HepG2 (cell line): ENCODE measurements around the gene IL3. TPM values are rescaled to one million over a fixed set of nuclear protein-coding genes. Genes with fewer than 3 reads are reported as not detected.
A peak's percentile ranks its signal among the peaks of the same experiment; 100 is the strongest.

ENCODE experiments used
- KDM6A ChIP-seq: IDR thresholded peaks from 2 replicates; pipeline ENCODE4 v1.6.1; 2016; ENCODE audit warnings: low read depth
- LCORL ChIP-seq, 2 experiments: fragments of 450-650 bp in 1 of 2; sonication (generic) in 1 of 2; formaldehyde crosslinking in 1 of 2; IDR thresholded peaks; 2 replicates each; pipeline versions ENCODE4 v1.5.0 to v1.6.1; 2017 to 2020; ENCODE audit warnings: antibody characterized with exemption in 1 of 2, missing genetic modification reagents in 1 of 2
- NCOA2 ChIP-seq: sonication (generic); formaldehyde crosslinking; IDR thresholded peaks from 2 replicates; pipeline ENCODE4 v1.8.0; 2022; ENCODE audit warnings: inconsistent platforms
- NFE2L2 ChIP-seq: fragments of 150-350 bp; IDR thresholded peaks from 2 replicates; pipeline ENCODE4 v1.6.1; 2014; ENCODE audit warnings: low read length
- POGK ChIP-seq: sonication (generic); formaldehyde crosslinking; conservative IDR thresholded peaks from 2 replicates; pipeline ENCODE4 v1.8.0; 2022; ENCODE audit warnings: mild to moderate bottlenecking, moderate library complexity, missing genetic modification reagents
- PRMT3 ChIP-seq: sonication (generic); formaldehyde crosslinking; IDR thresholded peaks from 2 replicates; pipeline ENCODE4 v1.8.1; 2022; ENCODE audit warnings: low read depth, mild to moderate bottlenecking, moderate library complexity, missing genetic modification reagents, borderline replicate concordance
- SAP130 ChIP-seq: IDR thresholded peaks from 2 replicates; pipeline ENCODE4 v1.6.1; 2016; ENCODE audit warnings: low read depth
- SETDB1 ChIP-seq: sonication (generic); formaldehyde crosslinking; IDR thresholded peaks from 2 replicates; pipeline ENCODE4 v1.5.1; 2020; ENCODE audit warnings: missing genetic modification reagents, mild to moderate bottlenecking, borderline replicate concordance
- SKI ChIP-seq: fragments of 450-650 bp; IDR thresholded peaks from one replicate; pipeline ENCODE4 v1.6.1; 2018; ENCODE audit warnings: mild to moderate bottlenecking; ENCODE audit not compliant: partially characterized antibody
- TEF ChIP-seq: sonication (generic); formaldehyde crosslinking; IDR thresholded peaks from 2 replicates; pipeline ENCODE4 v1.5.0; 2020; ENCODE audit warnings: missing genetic modification reagents
- ZBTB33 ChIP-seq: sonication (generic); formaldehyde crosslinking; IDR thresholded peaks from 2 replicates; pipeline ENCODE4 v1.4.0; 2020; ENCODE audit warnings: missing genetic modification reagents
- ZMYM3 ChIP-seq: sonication (generic); formaldehyde crosslinking; IDR thresholded peaks from 2 replicates; pipeline ENCODE4 v1.5.1; 2020; ENCODE audit warnings: mild to moderate bottlenecking, missing genetic modification reagents
- ZNF180 ChIP-seq: sonication (generic); formaldehyde crosslinking; IDR thresholded peaks from 2 replicates; pipeline ENCODE4 v1.4.0; 2020; ENCODE audit warnings: low read depth, missing genetic modification reagents, borderline replicate concordance
- ZNF205 ChIP-seq: IDR thresholded peaks from 2 replicates; pipeline ENCODE4 v1.6.1; 2018; ENCODE audit warnings: missing biosample characterization, missing genetic modification reagents
- ZNF317 ChIP-seq: sonication (generic); formaldehyde crosslinking; IDR thresholded peaks from 2 replicates; pipeline ENCODE4 v1.5.0; 2020; ENCODE audit warnings: mild to moderate bottlenecking, missing genetic modification reagents
- ZNF674 ChIP-seq: sonication (generic); formaldehyde crosslinking; IDR thresholded peaks from 2 replicates; pipeline ENCODE4 v1.5.0; 2020; ENCODE audit warnings: low read depth, mild to moderate bottlenecking, missing genetic modification reagents
- polyA plus RNA-seq, 8 experiments: library from polyadenylated mRNA; depleted of rRNA in 3 of 8; stranded (reverse) in 7 of 8; unstranded in 1 of 8; fragments of >200 nt; fragmentation: Illumina TruSeq in 4 of 8; extraction: Trizol in 4 of 8; gene quantifications; 2 replicates each; pipeline versions ENCODE4 v1.2.1 to v1.2.3, GENCODE V29; 2011 to 2016; ENCODE audit warnings: low read depth in 4 of 8, missing spikeins in 1 of 8, mixed read lengths in 1 of 8; ENCODE audit not compliant: insufficient read depth in 1 of 8
- total RNA-seq, 5 experiments: library from RNA; depleted of rRNA; stranded (reverse); fragments of >200 nt; fragmentation: Illumina TruSeq; extraction: Trizol; gene quantifications; 2 replicates each; pipeline ENCODE4 v1.2.3, GENCODE V29; 2016; ENCODE audit warnings: low read depth in 1 of 5
- TF ChIP-seq, protein P1 (sequence below): sonication (generic); formaldehyde crosslinking; IDR thresholded peaks from 2 replicates; pipeline ENCODE4 v1.5.0; 2020; ENCODE audit warnings: mild to moderate bottlenecking, missing genetic modification reagents, borderline replicate concordance
- TF ChIP-seq, protein P2 (sequence below): sonication (generic); formaldehyde crosslinking; conservative IDR thresholded peaks from 2 replicates; pipeline ENCODE4 v1.8.1; 2023; ENCODE audit warnings: missing genetic modification reagents
- TF ChIP-seq, protein P3 (sequence below): sonication (generic); formaldehyde crosslinking; IDR thresholded peaks from 2 replicates; pipeline ENCODE4 v1.5.0; 2020; ENCODE audit warnings: missing genetic modification reagents
- TF ChIP-seq, protein P4 (sequence below): IDR thresholded peaks from 2 replicates; pipeline ENCODE4 v1.6.1; 2012; ENCODE audit warnings: inconsistent platforms

The IL3 gene
- total and polyA plus RNA-seq, 2 of the 13 experiments (the other 11 are each of a cell fraction or from before 2014, with no cell fraction given) = not detected

GRCh38 chr5:132012371-132013005, 48.0 kb upstream of the IL3 start (continued):
- peak; percentile 45; the same call in 1 of the 2 replicates for TF ChIP-seq POGK (CRISPR knock-in tag)
- TF ChIP-seq, protein P1, sequence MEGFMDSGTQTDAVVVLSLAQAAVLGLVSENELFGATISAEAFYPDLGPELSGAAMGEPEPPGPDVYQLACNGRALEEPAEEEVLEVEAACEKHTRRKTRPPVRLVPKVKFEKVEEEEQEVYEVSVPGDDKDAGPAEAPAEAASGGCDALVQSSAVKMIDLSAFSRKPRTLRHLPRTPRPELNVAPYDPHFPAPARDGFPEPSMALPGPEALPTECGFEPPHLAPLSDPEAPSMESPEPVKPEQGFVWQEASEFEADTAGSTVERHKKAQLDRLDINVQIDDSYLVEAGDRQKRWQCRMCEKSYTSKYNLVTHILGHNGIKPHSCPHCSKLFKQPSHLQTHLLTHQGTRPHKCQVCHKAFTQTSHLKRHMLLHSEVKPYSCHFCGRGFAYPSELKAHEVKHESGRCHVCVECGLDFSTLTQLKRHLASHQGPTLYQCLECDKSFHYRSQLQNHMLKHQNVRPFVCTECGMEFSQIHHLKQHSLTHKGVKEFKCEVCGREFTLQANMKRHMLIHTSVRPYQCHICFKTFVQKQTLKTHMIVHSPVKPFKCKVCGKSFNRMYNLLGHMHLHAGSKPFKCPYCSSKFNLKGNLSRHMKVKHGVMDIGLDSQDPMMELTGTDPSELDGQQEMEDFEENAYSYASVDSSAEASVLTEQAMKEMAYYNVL (CRISPR knock-in tag) = no peak
- TF ChIP-seq SKI = no peak
- no peak for TF ChIP-seq ZNF674 (CRISPR knock-in tag)
- TF ChIP-seq, protein P2, sequence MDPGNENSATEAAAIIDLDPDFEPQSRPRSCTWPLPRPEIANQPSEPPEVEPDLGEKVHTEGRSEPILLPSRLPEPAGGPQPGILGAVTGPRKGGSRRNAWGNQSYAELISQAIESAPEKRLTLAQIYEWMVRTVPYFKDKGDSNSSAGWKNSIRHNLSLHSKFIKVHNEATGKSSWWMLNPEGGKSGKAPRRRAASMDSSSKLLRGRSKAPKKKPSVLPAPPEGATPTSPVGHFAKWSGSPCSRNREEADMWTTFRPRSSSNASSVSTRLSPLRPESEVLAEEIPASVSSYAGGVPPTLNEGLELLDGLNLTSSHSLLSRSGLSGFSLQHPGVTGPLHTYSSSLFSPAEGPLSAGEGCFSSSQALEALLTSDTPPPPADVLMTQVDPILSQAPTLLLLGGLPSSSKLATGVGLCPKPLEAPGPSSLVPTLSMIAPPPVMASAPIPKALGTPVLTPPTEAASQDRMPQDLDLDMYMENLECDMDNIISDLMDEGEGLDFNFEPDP = 0 out of 2 replicates have a peak, but pooled peaks have one; percentile 69
- peak; percentile 77 for TF ChIP-seq TEF (CRISPR knock-in tag)
- peak; percentile 81 for TF ChIP-seq SAP130
- TF ChIP-seq ZMYM3 (CRISPR knock-in tag) = no peak
- no peak for TF ChIP-seq NFE2L2
- TF ChIP-seq, protein P3, sequence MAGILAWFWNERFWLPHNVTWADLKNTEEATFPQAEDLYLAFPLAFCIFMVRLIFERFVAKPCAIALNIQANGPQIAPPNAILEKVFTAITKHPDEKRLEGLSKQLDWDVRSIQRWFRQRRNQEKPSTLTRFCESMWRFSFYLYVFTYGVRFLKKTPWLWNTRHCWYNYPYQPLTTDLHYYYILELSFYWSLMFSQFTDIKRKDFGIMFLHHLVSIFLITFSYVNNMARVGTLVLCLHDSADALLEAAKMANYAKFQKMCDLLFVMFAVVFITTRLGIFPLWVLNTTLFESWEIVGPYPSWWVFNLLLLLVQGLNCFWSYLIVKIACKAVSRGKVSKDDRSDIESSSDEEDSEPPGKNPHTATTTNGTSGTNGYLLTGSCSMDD (CRISPR knock-in tag) = peak; percentile 71; the same call in 1 of the 2 replicates
- TF ChIP-seq SETDB1 (CRISPR knock-in tag) = no peak
- no peak for TF ChIP-seq KDM6A
- no peak for TF ChIP-seq ZNF180 (CRISPR knock-in tag)
- TF ChIP-seq, protein P4, sequence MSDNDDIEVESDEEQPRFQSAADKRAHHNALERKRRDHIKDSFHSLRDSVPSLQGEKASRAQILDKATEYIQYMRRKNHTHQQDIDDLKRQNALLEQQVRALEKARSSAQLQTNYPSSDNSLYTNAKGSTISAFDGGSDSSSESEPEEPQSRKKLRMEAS = peak; percentile 41; the same call in 1 of the 2 replicates
- 0 out of 2 replicates have a peak, but pooled peaks have one; percentile 33 for TF ChIP-seq ZNF317 (CRISPR knock-in tag)
- TF ChIP-seq ZNF205 = peak; percentile 86
- no peak for TF ChIP-seq ZBTB33 (CRISPR knock-in tag)
- TF ChIP-seq NCOA2 (CRISPR knock-in tag) = peak; percentile 68
- no peak for TF ChIP-seq PRMT3
- TF ChIP-seq LCORL (IDR thresholded peaks at IDR 0.05) = no peak
- TF ChIP-seq LCORL (CRISPR knock-in tag; IDR thresholded peaks at IDR 0.05) = no peak
